H9 (cell line): ENCODE measurements around the gene SMIM22. TPM values are rescaled to one million over a fixed set of nuclear protein-coding genes. Genes with fewer than 3 reads are reported as not detected.

Experiments used
- DNase-seq: peaks from one replicate; pipeline ENCODE4 v3.0.0-alpha.2; 2017
- H2AFZ ChIP-seq: one replicate; pipeline ENCODE4 v1.6.1; 2013; ENCODE audit warnings: mild to moderate bottlenecking, low read length, control low read depth, moderate library complexity
- H2AK5ac ChIP-seq: 2 replicates; pipeline ENCODE4 v1.6.1; 2013; ENCODE audit warnings: low read length, control low read depth, mixed read lengths; ENCODE audit not compliant: insufficient read length
- H2BK120ac ChIP-seq: one replicate; pipeline ENCODE4 v1.6.1; 2013; ENCODE audit warnings: low read depth, mild to moderate bottlenecking, low read length, control low read depth, inconsistent platforms; ENCODE audit not compliant: poor library complexity, severe bottlenecking
- H2BK12ac ChIP-seq: 2 replicates; pipeline ENCODE4 v1.6.1; 2013; ENCODE audit warnings: low read length, control low read depth, mixed read lengths, low read depth; ENCODE audit not compliant: insufficient read length
- H2BK15ac ChIP-seq: 2 replicates; pipeline ENCODE4 v1.6.1; 2013; ENCODE audit warnings: low read depth, low read length, control low read depth
- H2BK20ac ChIP-seq: one replicate; pipeline ENCODE4 v1.6.1; 2013; ENCODE audit warnings: low read depth, mild to moderate bottlenecking, low read length, control low read depth, inconsistent platforms; ENCODE audit not compliant: poor library complexity, severe bottlenecking
- H2BK5ac ChIP-seq: 2 replicates; pipeline ENCODE4 v1.6.1; 2013; ENCODE audit warnings: low read length, control low read depth, mixed read lengths; ENCODE audit not compliant: insufficient read length
- H3K14ac ChIP-seq: 2 replicates; pipeline ENCODE4 v1.6.1; 2013; ENCODE audit warnings: low read length, control low read depth; ENCODE audit not compliant: insufficient read depth
- H3K18ac ChIP-seq: 2 replicates; pipeline ENCODE4 v1.6.1; 2013; ENCODE audit warnings: low read depth, mild to moderate bottlenecking, mixed read lengths, low read length, control low read depth; ENCODE audit not compliant: insufficient read length
- H3K23ac ChIP-seq: 2 replicates; pipeline ENCODE4 v1.6.1; 2013; ENCODE audit warnings: low read length, control low read depth, mixed read lengths, low read depth; ENCODE audit not compliant: insufficient read length
- H3K23me2 ChIP-seq: 2 replicates; pipeline ENCODE4 v1.6.1; 2013; ENCODE audit warnings: low read depth, mild to moderate bottlenecking, mixed read lengths, low read length, control low read depth; ENCODE audit not compliant: insufficient read length, poor library complexity, severe bottlenecking
- H3K27ac ChIP-seq: 2 replicates; pipeline ENCODE4 v1.5.1; 2013; ENCODE audit warnings: low read length, control low read depth, mixed read lengths, low read depth; ENCODE audit not compliant: insufficient read length
- H3K27me3 ChIP-seq: 2 replicates; pipeline ENCODE4 v1.6.1; 2013; ENCODE audit warnings: low read length, control low read depth, inconsistent platforms; ENCODE audit not compliant: insufficient read depth
- H3K4ac ChIP-seq: 2 replicates; pipeline ENCODE4 v1.6.1; 2013; ENCODE audit warnings: low read depth, mild to moderate bottlenecking, control low read depth, inconsistent platforms, low read length, moderate library complexity
- H3K4me1 ChIP-seq: 2 replicates; pipeline ENCODE4 v1.6.1; 2013; ENCODE audit warnings: low read length, control low read depth, inconsistent platforms; ENCODE audit not compliant: insufficient read depth
- H3K4me2 ChIP-seq: 2 replicates; pipeline ENCODE4 v1.6.1; 2013; ENCODE audit warnings: low read length, control low read depth, mixed read lengths; ENCODE audit not compliant: insufficient read length, insufficient read depth
- H3K56ac ChIP-seq: 2 replicates; pipeline ENCODE4 v1.6.1; 2013; ENCODE audit warnings: low read depth, mild to moderate bottlenecking, mixed read lengths, low read length, control low read depth; ENCODE audit not compliant: insufficient read length
- H3K79me1 ChIP-seq: 2 replicates; pipeline ENCODE4 v1.6.1; 2013; ENCODE audit warnings: low read depth, mild to moderate bottlenecking, moderate library complexity, low read length, control low read depth, inconsistent platforms; ENCODE audit not compliant: insufficient read depth, poor library complexity, severe bottlenecking
- H3K79me2 ChIP-seq: 2 replicates; pipeline ENCODE4 v1.6.1; 2013; ENCODE audit warnings: low read length, control low read depth, inconsistent platforms; ENCODE audit not compliant: insufficient read depth
- H3K9ac ChIP-seq: 2 replicates; pipeline ENCODE4 v1.6.1; 2013; ENCODE audit warnings: low read length, control low read depth, mixed read lengths; ENCODE audit not compliant: insufficient read length; ENCODE audit errors: extremely low read depth
- H3K9me3 ChIP-seq: one replicate; pipeline ENCODE4 v1.6.1; 2013; ENCODE audit warnings: low read depth, low read length, inconsistent platforms; ENCODE audit not compliant: control insufficient read depth
- H3T11ph ChIP-seq: one replicate; pipeline ENCODE4 v1.6.1; 2013; ENCODE audit warnings: mild to moderate bottlenecking, low read length, control low read depth, inconsistent platforms
- H4K20me1 ChIP-seq: one replicate; pipeline ENCODE4 v1.6.1; 2013; ENCODE audit not compliant: control insufficient read depth, insufficient read length, insufficient read depth
- H4K5ac ChIP-seq: 2 replicates; pipeline ENCODE4 v1.6.1; 2013; ENCODE audit warnings: low read depth, mild to moderate bottlenecking, mixed read lengths, low read length, control low read depth; ENCODE audit not compliant: insufficient read length
- H4K8ac ChIP-seq: replicated peaks from 2 replicates; pipeline ENCODE4 v1.6.1; 2013; ENCODE audit warnings: low read length, control low read depth, mixed read lengths, low read depth; ENCODE audit not compliant: insufficient read length
- H4K91ac ChIP-seq: 2 replicates; pipeline ENCODE4 v1.6.1; 2013; ENCODE audit warnings: low read depth, mild to moderate bottlenecking, moderate library complexity, mixed read lengths, low read length, control low read depth; ENCODE audit not compliant: insufficient read length
- H3K27ac Mint-ChIP-seq, 3 experiments: 2 replicates in 2 of 3; 3 replicates in 1 of 3; pipeline ENCODE4 v1.8.0; 2020 to 2021; ENCODE audit warnings: mixed read lengths in 3 of 3, mild to moderate bottlenecking in 1 of 3, moderate library complexity in 1 of 3
- H3K27me3 Mint-ChIP-seq: 2 replicates; pipeline ENCODE4 v1.8.0; 2021; ENCODE audit warnings: low read depth, mild to moderate bottlenecking, moderate library complexity, mixed read lengths
- H3K36me3 Mint-ChIP-seq, 3 experiments: 2 replicates in 2 of 3; 3 replicates in 1 of 3; pipeline ENCODE4 v1.8.0; 2020 to 2021; ENCODE audit warnings: low read depth in 3 of 3, mixed read lengths in 3 of 3; ENCODE audit not compliant: insufficient read depth in 1 of 3
- H3K4me1 Mint-ChIP-seq, 2 experiments: 2 replicates each; pipeline ENCODE4 v1.8.0; 2020; ENCODE audit warnings: mixed read lengths in 2 of 2
- H3K4me3 Mint-ChIP-seq, 2 experiments: 2 replicates in 1 of 2; 3 replicates in 1 of 2; pipeline ENCODE4 v1.8.0; 2020 to 2021; ENCODE audit warnings: mild to moderate bottlenecking in 2 of 2, mixed read lengths in 2 of 2, moderate library complexity in 1 of 2
- H3K9me3 Mint-ChIP-seq, 2 experiments: 2 replicates in 1 of 2; 3 replicates in 1 of 2; pipeline ENCODE4 v1.8.0; 2020; ENCODE audit warnings: mild to moderate bottlenecking in 2 of 2, mixed read lengths in 2 of 2, moderate library complexity in 1 of 2
- WGBS: extraction: QIAGEN DNeasy Blood & Tissue Kit; methylation state at CpG from one replicate; pipeline ENCODE4 v1.1.7; 2013; ENCODE audit warnings: missing lambda C conversion rate, low lambda C conversion rate, mixed read lengths; ENCODE audit not compliant: insufficient read length; ENCODE audit errors: extremely low coverage; 5-methylcytosine and 5-hydroxymethylcytosine counted together
- total RNA-seq: library from RNA; stranded (reverse); gene quantifications from 2 replicates; pipeline ENCODE4 v1.2.1, GENCODE V29; 2021
- TF ChIP-seq, protein P1 (sequence below): fragments of 200-600 bp; sonication (generic); conservative IDR thresholded peaks from 3 replicates; pipeline ENCODE4 v1.8.0; 2021; ENCODE audit warnings: antibody characterized with exemption, mild to moderate bottlenecking

SMIM22 gene
- total RNA-seq, 1 experiment from 2014 or later: not detected

DNA sequence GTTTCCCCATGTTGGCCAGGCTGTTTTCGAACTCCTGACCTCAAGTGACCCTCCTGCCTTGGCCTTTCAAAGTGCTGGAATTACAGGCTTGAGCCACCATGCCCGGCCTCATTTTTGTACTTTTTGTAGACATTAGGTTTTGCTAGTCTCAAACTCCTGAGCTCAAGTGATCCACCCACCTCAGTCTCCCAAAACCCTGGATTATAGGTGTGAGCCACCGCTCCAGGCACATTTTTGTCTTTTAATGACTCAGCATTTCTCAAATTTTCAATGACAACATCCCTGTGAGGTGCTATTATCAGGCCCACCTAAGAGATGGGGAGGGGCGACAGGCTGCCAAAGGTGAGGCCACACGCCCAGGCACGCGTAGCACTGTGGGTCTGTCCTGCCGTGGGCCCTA, 8.1 kb upstream of the SMIM22 start:
- WGBS: no CpG with 5 or more reads among the region's 8 CpGs
- H2BK15ac ChIP-seq: no peak overlapping the region
- H3K79me2 ChIP-seq: no peaks in the 10 kb centered on the region
- H3K4ac ChIP-seq: no peak overlapping the region
- no peak overlapping the region for H2BK12ac ChIP-seq
- Mint-ChIP-seq H3K27me3 (no peaks in the 10 kb centered on the region; the same call in 1 of the 2 replicates), H3K36me3 (no peaks in the 10 kb centered on the region), H3K4me1 (peaks cover 15 to 24% of the 10 kb centered on the region in 2 experiments), H3K9me3 (no peaks in the 10 kb centered on the region; a peak in 1 of 5 replicates), H3K4me3 (no peak overlapping the region), H3K27ac (0 out of 7 replicates have a peak overlapping the region, but pooled peaks of 1 of the 3 experiments have one; percentile 34)
- H3K23ac ChIP-seq: no peak overlapping the region
- no peaks in the 10 kb centered on the region for H3K9me3 ChIP-seq
- no peak overlapping the region for H3T11ph ChIP-seq
- no peak overlapping the region for H4K8ac ChIP-seq
- H3K27ac ChIP-seq: no peak overlapping the region
- DNase-seq: no peak
- H2BK20ac ChIP-seq: no peak overlapping the region
- no peaks in the 10 kb centered on the region for H3K79me1 ChIP-seq
- no peak overlapping the region for H2BK5ac ChIP-seq
- H3K56ac ChIP-seq: no peak overlapping the region
- peak overlapping the region; percentile 11 for H3K14ac ChIP-seq
- H3K23me2 ChIP-seq: no peaks in the 10 kb centered on the region
- TF ChIP-seq, protein P1, sequence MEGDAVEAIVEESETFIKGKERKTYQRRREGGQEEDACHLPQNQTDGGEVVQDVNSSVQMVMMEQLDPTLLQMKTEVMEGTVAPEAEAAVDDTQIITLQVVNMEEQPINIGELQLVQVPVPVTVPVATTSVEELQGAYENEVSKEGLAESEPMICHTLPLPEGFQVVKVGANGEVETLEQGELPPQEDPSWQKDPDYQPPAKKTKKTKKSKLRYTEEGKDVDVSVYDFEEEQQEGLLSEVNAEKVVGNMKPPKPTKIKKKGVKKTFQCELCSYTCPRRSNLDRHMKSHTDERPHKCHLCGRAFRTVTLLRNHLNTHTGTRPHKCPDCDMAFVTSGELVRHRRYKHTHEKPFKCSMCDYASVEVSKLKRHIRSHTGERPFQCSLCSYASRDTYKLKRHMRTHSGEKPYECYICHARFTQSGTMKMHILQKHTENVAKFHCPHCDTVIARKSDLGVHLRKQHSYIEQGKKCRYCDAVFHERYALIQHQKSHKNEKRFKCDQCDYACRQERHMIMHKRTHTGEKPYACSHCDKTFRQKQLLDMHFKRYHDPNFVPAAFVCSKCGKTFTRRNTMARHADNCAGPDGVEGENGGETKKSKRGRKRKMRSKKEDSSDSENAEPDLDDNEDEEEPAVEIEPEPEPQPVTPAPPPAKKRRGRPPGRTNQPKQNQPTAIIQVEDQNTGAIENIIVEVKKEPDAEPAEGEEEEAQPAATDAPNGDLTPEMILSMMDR: no peak
- no peak overlapping the region for H3K9ac ChIP-seq
- no peak overlapping the region for H4K5ac ChIP-seq
- no peaks in the 10 kb centered on the region; the same call in 1 of the 2 replicates for H3K27me3 ChIP-seq
- no peak overlapping the region for H2BK120ac ChIP-seq
- no peak overlapping the region for H2AK5ac ChIP-seq
- no peak overlapping the region for H3K4me2 ChIP-seq
- peaks cover 3% of the 10 kb centered on the region; the same call in 1 of the 2 replicates for H3K4me1 ChIP-seq
- peak overlapping the region; percentile 33 for H3K18ac ChIP-seq
- H4K91ac ChIP-seq: no peak overlapping the region
- H4K20me1 ChIP-seq: no peaks in the 10 kb centered on the region
- no peak overlapping the region for H2AFZ ChIP-seq
